HG03457 (cell line): ENCODE data around the gene UNG.
A peak's percentile ranks its signal among the peaks of the same experiment; 100 is the strongest.

Experiments
- ATAC-seq: cut with Tn5 transposase; IDR thresholded peaks from one replicate; pipeline ENCODE4 v1.9.1; 2021; ENCODE audit warnings: moderate number of reproducible peaks; ENCODE audit not compliant: unreplicated experiment

The UNG gene

GRCh38 chr12:109153821-109154441 is 56.5 kb downstream of the UNG start:
- no peak for ATAC-seq

DNA sequence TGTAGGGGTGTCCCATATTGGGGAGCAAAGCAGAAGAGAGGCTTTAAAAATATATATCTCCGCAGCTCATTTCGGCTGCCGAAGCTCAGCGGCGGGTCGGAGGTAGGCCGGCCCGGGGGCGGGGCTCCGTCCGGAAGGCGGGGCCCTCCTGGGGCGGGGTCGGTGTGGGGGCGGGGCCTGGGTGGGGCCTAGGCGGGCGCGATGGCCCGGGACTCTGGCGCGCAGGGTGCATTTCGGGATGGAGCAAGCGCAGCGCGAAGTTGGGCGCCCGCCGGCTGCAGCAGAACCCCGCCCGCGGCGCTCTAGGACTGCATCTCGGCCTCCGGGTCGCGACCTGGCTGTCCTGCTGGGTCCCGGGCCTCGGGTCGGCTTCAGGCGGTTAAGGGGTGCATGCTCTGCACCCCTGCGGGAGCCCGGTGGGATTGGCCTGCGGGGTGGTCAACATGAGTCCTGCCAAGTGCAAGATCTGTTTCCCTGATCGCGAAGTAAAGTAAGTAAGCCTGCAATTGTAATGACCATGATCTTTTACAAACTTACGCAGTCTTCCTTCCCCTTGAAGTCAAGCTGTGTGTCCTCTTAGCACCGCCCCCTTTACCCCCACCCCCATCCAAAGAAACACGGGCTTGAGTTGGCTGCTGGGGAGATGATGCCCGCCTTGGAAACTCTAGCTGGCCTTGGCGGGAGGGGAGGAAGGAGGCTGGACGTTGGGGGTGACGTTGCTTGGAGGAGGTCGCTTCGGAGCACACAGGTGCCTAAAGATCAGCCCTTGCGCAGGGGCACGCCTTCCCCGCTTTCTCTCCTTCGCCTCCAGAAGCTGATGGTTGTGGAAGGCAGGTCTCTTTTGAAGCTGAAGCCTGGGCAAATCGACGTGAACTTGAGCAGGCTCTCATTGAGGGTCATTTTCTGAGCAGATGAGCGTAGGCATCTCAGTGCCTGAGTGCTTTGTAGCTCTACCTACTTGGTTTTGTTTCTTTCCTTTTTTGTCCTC is 57.3 kb downstream of the UNG start:
- peak; percentile 72 for ATAC-seq

DNA sequence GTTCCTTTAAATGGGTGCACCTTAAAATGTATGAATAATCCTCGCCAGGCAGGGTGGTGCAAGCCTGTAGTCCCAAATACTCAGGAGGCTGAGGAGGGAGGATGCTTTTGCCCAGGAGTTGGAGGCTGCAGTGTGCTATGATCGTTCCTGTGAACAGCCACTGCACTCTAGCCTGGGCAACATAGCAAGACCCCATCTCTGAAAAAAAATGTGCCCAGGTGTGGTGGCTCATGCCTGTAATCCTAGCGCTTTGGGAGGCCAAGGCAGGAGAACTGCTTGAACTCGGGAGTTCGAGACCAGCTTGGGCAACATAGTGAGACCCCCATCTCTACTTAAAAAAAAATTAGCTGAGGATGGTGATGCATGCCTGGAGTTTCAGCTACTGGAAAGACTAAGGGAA is 58.6 kb downstream of the UNG start:
- no peak for ATAC-seq

DNA sequence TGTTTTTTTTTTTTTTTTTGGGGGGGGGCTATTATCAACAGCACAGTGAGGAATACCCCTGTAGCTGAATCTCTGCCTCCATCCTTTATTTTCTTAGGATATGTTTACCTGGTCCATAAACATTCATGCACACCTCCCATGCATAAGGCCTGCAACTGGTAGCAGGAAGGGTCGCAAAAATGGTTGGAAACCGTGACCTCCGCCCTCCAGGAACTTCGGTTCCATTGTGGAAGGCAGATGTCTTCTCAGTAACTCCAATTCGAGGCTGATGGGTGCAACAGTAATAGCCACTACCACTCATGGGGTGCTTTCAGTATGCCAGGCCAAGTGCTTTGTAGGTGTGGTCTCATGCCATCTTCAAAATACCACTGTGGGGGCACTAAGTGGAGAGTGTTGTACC is 59.2 kb downstream of the UNG start:
- no peak for ATAC-seq

DNA sequence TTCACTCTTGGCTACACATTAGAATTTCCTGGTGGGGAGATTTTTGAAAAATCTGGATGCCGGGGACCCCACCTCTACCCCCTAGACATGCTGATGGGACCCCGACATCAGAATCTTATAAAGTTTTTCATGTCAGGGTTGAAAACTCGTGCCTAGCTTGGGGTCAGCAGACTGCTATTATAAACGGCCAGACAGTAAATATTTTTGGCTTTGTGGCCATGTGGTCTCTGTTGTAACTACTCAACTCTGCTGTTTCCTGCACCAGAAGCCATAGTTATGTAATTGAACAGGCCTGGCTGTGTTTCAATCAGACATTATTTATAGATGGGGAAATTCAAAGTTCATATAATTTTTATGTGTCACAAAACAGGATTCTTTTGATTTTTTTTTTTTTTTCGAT is 60.6 kb downstream of the UNG start:
- no peak for ATAC-seq

- no peak for ATAC-seq
Measured at GRCh38 chr12:109160433-109160832, 63.0 kb downstream of the UNG start.
